ENCODE measurements around the gene CCDC32.

Gene CCDC32

DNA sequence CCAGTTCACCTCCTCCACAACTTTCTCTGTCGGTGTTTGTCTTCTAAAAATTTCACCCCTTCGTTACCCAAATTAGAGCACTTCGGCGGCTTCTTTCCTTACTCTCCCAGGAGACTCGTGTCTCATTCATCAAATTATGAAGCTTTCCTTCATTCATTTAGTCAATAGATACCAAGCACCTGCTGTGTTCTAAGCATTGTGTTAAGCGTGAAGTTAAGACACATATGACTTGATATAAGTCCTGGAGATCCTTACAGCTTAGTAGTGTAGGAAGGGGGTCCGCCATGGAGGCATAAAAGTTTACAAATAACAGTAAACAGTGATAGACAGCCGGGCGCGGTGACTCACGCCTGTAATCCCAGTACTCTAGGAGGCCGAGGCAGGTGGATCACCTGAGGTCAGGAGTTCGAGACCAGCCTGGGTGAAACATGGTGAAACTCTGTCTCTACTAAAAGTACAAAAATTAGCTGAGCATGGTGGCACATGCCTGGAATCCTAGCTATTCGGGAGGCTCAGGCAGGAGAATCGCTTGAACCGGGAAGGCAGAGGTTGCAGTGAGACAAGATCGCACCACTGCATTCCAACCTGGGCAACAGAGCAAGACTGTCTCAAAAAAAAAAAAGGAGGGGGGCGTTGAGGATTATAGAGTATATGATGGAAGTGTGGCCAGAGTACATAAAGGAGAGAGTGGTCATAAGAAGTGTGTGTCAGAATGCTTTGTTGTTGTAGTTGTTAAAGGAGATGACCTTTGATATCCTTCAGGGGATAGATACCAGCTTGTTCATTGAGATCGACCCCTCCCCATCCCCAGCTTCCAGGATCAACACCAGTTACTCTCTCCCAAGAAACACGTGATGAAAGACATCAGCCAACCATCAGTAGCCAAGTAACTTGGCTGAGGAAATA, 744 bp upstream of the CCDC32 start:
- DNase-seq (ENCODE audit: low spot score), result no peak

DNA sequence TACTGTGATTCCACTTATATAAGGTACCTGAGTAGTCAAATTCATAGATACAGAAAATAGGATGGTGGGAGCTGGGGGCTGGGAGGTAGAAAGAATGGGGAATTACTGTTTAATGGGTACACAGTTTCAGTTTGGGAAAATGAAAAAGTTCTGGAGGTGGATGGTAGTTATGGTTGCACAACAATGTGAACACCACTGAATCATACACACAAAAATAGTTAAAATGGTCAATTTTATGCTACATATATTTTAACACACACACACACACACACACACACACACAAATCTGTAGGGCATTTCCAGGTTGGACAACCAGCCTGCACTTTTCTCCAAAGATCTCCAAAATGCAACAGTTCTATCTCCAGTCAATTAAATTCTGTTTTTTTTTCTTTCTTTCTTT, 1.4 kb downstream of the CCDC32 start:
- no peak for DNase-seq (ENCODE audit: low spot score)

DNA sequence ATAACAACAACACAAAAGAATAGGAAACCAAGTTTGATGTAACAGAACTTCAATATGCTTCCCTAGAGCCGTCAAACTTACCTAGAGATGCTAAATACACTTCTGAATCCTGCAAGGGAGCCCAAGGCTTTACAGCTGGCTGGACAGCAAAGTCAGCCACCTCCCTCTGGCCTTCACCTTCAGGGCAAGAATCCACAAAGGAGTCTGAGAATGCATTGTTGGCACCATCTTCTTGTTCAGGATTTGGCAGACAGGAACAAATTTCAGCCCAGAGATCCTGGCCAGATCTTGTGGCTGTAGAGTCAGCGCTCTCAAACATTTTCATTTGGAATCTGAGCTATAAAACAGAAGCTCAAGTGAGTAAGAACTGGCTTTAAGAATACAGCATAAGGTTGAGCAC, 2.2 kb downstream of the CCDC32 start:
- no peak for DNase-seq (ENCODE audit: low spot score)

DNA sequence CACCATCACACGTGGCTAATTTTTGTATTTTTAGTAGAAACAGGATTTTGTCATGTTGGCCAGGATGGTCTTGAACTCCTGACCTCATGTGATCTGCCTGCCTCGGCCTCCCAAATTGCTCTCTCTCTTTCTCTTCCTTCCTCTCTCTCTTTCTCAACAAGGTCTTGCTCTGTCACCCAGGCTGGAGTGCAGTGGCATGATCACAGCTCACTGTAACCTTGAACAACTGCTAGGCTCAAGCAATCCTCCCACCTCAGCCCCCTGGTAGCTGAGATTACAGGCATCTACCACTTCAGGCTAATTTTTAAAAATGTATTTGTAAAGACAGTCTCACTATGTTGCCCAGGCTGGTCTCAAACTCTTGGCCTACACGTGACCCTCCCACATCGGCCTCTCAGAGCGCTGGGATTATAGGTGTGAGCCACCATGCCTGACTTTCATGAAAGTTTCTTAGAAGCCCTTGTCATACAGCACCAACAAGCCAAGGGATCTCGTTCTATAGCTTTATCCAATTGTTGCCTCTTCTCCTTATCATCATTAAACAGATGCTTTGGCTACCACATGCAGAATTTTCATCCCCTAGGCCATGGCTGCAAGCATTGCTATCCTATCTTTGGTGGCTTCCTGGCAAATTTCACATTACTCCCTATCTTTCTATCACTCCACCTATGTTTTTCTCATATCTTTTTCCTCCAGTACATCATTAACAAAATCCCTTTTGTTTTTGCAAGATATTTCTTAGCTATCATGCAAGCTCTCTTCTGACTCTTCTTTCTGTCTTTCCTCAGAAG, 5.7 kb downstream of the CCDC32 start:
- peak; percentile 53 for DNase-seq (ENCODE audit: low spot score)

DNA sequence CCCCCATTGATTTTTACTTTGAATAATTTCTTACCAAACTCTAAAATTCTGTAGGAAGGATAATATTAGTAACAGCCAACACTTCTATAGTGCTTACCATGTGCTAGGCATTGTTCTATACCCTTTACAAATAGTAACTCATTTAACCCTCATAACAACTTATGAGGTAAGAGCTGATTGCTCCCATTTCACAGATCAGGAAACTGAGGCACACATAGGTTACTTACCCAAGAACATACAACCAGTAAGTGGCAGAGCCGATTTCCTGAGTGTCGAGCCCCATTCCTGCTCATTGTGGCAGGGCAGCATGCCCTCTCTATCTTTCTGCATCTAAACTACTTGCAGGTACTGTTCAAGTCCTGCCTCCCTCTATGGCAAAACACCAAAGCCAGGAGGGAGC, 9.0 kb downstream of the CCDC32 start:
- no peak for DNase-seq (ENCODE audit: low spot score)

DNA sequence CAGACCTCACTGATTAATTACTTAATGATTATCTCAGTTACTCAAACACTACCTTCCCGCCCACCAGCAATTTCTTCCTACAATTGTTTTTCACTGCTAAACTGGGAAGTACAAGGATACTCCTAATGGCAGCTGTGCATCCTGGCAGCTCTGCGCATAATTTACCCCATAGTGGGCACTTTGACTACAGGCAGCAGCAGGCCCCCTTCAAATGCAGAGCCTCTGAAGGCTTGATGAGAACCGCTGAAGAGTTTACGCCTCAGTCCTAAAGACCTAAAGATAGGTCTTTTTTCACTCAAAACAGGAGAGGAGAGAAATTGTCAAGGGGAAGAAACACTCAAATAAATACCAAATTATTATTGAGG, 10.7 kb downstream of the CCDC32 start:
- DNase-seq (ENCODE audit: low spot score), result no peak

DNA sequence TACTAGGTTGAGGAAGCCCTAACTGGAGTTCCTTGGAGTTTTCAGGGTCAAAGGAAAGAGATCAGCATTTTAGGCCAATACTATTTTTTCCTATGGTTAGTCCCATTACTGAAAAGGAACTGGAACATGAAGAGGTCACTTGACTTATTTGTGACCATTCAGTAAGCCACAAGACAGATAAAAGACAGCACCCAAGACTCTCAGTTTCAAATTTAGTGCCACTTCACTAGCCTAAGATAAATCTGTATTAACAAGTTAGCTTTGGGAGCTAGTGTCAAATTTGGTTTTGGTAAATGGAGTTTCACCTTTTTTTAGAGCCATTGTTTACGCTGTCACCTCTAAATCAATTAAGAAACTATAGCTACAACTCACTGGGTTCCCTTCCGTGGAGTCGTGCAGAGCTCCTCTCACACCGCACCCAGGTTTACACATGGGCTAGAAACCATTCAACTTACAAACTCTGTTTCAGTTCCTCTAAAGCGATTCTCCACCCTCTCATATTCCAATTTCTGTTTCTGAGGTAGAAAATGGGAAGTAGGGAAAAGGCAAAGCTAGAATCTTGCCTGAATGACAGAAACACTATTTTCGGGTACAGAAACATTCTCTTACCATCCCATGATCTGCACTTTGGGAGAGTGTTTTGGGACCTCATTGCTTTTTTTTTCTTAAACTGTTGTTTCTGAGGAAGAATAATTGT, 14.4 kb downstream of the CCDC32 start:
- DNase-seq (ENCODE audit: low spot score), result no peak

DNA sequence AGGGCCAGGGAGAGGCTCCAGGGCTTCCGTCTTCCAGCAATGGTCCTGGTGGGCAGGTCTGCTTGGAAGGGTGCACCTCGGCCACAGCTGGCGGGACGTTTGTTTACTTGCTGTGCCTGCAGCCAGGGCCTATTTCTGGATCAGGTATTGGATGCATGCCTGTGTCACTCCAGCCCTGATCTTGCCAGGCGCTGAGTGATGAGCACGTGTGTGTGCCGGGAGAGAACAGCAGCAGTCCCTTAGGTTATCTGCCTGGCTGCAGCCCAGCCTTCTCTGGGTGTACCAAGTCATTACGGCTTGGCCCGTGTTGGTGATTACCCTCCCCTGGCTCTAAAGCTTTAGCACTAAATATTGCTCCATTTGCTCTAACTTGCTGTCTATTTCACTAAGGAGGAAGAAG, 14.9 kb downstream of the CCDC32 start:
- DNase-seq (ENCODE audit: low spot score), result peak; percentile 59

DNA sequence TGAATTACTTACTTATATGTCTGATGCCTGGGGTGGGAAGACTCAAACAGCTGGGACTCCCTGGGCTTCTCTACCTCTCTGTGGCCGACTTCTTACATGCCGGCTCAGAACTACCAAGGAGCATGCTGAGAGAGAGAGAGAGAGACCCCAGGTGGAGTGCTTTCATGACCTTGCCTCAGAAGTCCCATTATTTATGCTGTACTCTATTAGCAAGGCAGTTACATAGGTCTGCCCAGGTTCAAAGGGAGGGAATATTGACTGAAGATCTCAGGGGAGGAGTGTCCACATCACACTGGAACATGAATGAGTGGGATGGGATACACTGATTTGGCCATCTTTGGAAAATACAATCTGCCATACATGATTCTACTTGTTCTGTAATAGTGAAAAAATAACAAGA, 16.2 kb downstream of the CCDC32 start:
- DNase-seq (ENCODE audit: low spot score), result no peak

DNA sequence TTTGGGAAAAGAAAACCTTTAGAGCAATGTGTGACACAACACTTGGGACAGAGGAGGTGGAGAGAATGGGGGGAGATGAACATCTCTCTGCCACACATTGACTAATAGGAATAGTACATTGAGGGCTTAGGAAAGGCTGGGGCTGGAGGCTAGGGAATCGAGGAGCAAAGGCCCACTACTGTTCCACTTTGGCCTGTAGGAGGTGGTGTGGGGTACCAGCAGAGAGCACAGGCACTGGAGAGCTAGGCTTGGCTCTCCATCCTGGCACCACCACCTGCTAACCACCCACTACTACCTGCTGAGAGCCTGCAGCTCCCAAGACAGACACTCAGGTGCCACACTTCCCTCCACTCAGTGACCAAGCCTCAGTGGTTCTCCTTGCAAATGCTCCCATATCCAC, 19.4 kb downstream of the CCDC32 start:
- no peak for DNase-seq (ENCODE audit: low spot score)

DNA sequence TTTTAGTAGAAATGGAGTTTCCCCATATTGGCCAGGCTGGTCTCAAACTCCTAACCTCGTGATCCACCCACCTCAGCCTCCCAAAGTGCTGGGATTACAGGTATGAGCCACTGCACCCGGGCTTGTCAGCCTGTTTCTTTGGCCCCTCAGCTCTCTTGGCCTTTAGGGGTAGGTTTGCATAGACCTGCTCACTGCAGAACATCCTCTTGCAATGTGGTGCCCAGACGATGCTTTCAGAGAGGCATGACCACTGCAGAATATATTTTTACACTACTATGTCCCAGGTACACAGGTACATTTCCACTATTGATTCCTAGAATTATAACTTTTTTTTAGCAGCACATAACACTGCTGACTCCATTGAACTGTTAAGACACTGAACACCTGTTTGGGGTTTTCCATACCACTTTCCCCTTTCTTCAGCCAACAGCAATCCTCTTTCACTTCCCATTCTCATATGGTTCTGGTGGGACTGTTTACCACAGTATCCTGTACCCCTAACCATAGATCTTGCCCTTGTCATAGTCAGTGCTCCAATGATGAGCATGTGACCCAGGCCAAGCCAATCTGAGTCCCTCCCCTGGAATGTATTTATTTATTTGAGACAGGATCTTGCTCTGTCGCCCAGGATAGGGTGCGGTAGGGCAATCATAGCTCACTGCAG, 21.1 kb downstream of the CCDC32 start:
- no peak for DNase-seq (ENCODE audit: low spot score)

DNA sequence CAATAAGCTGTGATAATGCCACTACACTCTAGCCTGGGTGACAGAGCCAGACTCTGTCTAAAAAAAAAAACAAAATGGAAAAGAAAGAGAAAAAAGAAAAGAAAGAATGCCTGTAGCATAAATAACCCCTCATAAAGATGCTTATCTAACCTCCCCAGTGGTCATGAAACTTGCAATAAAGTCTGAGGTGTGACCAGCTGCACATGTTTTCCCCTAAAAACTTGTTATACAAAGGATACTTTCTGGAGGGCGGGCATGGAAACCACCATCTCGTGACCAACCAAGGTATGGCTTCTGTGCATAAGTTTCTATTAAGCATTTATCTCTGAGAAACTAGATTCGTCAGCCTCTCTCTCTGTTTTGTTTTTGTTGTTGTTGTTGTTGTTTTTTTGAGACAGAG, 21.8 kb downstream of the CCDC32 start:
- no peak for DNase-seq (ENCODE audit: low spot score)

DNA sequence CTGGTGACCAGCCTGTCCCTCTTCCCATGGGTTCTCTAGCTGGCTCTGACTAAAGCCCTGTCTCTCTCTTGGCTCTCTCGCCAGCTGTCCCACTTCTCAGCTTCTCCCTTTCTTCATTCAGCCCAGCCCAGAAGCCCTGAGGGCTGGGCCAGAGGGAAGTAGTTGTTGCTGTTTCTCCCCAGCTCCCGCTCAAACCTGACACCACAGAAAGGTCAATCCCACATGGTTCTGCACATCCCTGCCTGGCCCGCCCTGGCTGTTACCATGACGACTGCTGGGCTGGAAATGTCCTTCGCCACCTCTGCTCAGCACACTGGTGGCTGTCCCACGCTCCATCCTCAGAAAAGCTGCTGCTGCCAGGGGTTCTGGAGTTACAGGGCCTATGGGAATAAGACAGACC, 25.9 kb downstream of the CCDC32 start:
- no peak for DNase-seq (ENCODE audit: low spot score)

DNA sequence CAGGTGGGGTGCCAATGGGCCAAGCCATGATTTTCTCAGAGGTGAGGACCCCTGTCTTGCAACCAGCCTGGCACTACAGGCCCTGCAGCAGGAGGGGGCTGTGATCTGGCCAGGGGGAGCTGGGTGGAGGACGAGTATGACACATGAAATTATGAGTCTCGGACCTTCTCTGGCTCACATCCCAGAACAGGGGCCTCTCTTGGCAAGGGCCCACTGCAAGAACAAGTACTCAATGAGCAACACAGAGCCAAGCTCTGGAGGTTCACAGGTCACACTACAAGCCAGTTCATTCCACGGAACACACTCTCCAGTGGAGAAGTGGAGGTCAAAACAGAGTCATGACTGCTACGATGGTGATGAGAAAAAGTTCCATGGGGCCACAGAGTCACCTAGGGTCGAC, 28.3 kb downstream of the CCDC32 start:
- DNase-seq (ENCODE audit: low spot score), result no peak

DNA sequence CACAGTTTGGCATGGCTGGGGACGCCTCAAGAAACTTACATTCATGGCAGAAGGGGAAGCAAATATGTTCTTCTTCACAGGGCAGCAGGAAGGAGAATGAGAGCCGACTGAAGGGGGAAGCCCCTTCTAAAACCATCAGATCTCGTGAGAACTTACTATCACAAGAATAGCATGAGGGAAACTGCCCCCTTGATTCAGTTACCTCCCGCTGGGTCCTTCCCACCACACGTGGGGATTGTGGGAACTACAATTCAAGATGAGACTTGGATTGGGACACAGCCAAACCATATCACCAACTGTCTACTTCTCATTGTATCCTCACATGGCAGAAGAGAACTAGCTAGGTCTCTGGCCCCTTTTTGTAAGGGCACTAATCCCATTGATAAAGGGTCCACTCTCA, 30.5 kb downstream of the CCDC32 start:
- no peak for DNase-seq (ENCODE audit: low spot score)

DNA sequence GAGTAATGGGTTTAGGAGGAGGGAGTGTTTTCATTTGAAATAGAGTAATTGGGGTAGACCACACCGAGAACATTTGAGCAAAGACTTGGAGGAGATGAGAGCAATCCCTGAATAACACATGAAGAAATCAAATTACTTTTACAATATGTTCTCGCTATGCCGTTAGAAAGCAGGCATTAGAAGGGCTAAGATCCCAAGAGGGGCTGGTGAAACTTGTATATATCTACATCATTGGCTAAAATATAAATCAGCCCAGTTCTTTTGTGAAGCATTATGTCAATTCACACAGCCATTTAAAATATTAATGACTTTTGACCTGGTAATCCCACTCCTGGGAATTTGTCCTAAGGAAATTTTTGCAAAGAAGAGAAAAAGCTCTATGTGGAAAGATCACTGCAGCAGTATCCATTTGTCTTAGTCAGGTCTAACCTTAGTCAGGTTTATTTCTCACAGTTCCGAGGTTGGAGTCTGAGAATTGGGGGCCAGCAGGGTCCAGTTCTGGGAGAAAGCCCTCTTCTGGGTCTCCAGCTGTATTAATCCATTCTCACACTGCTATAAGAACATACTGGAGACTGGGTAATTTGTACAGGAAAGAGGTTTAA, 31.0 kb downstream of the CCDC32 start:
- no peak for DNase-seq (ENCODE audit: low spot score)

DNA sequence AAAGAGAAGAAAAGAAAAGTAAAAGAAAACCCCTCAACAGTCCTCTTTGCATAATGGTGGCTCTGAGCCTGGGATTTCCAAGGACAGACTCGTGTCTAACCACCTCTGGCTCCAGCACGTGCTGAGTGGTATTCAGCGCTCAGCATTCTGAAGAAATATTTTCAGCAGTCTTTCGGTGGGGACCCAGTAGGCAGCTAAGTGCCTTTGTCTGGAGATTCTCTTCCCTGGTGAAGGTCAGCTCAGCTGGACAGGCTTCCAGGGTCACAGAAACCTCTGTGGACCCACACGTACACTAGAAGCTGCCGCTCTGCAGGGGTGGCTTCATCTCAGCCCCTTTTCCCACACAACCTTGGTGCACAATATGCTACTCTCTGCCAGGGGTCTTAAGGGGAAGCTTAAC, 36.0 kb downstream of the CCDC32 start:
- DNase-seq (ENCODE audit: low spot score), result no peak

DNA sequence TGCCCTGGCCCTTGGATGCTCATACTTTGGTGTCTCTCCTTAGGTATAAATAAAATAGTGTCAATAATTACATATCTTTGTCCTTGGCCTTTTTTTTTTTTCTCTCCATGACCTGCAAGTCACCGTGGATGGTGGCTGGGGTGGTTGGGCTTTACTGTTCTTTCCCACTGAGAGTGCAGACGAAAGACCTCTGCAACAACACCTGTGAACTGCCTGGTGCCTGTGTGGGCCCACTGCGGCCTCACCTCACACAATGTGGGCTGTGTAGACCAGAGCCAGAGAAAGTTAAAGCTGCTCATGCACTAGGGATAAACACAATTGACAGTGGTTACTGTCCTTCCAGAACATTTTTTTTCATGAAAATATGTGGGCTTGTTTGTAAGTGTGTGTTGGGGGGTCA, 39.0 kb downstream of the CCDC32 start:
- no peak for DNase-seq (ENCODE audit: low spot score)

DNA sequence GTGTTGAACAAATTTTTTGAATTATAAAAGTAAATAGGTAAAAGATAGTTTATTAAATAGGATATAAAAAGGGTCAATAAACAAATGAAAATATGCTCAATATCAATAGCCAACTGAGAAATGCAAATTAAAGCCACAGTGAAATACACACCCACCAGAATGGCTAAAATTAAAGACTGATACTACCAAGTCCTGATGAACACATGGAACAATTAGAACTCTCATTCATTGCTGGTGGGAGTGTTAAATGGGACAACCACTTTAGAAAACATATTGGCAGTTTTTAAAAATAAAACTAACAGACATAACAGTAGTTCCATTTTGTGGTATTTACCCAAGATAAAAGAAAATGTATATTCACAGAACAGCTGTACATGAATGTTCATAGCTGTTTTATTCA, 41.2 kb downstream of the CCDC32 start:
- no peak for DNase-seq (ENCODE audit: low spot score)

DNA sequence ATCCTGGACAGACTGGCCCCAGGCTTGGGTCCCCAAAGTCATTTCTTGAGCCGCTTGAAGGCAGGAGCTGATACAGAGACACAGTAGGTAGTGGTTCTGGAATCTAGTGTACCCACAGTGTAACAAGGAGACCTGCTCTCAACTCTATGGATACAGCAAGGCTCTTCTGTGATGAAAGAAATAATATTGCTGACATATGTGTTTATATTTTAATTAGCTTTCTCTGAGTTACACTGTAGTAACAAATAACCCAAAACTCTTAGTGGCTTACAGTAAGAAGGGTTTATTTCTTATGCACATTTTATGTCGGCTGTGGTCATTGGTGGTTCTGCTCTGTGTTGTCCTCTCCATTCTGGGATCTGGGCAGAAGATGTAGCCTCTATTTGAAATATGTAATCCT, 48.5 kb downstream of the CCDC32 start:
- no peak for DNase-seq (ENCODE audit: low spot score)

DNA sequence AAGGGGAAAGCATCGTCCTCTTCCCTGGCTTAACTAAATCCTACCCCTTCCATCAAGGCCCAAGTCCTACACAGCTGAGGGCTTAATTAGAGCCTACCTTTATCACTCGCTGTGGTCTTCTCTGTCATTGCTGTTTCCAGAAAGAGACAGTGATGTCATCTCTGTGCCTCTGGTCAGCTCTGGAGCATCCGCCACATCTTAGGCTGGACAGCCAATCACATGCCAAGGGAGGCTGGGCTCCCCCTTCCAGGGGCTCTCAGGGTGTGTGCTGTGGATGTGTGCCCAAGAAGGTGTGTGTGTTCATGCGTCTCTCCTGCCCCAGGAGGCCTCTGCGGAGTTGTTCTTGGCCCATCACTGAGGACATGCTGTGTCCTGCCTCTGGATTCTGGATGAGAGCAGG, 51.2 kb downstream of the CCDC32 start:
- no peak for DNase-seq (ENCODE audit: low spot score)

DNA sequence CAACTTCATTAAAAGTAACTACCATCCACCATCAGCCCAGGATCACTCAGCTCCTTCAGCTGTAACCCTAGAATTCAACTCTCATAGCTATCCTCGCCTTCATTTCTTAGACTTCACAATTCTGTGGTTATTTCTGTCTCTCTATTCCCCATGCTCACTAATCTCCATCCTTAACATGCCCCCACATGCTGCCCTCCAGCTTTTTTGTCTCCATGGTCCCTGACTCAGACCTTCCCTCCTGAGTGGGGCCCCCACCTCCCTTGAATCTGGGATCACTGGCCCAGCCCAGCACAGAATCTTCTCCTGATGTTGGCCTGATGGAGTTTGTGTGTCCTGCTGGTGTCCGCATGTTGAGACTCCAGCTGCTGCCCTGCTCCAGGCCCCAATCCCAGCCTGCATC, 52.4 kb downstream of the CCDC32 start:
- no peak for DNase-seq (ENCODE audit: low spot score)
